Measurements from ENCODE around the gene PPP4C. TPM values are rescaled to one million over a fixed set of nuclear protein-coding genes. Genes with fewer than 3 reads are reported as not detected.

The PPP4C gene
- total RNA-seq (2021) (246 and 268 TPM in 2 replicates), Bru-seq, nascent RNA (percentile 91 among the genes with signal in this experiment), BruChase-seq, experiment 1, labeled RNA remaining after a 2-hour chase (percentile 93 among the genes with signal in this experiment), BruChase-seq, experiment 2, labeled RNA remaining after a 6-hour chase (percentile 96 among the genes with signal in this experiment)
- long read RNA-seq, transcript PPP4C-202 (8 exons, 1,333 nt), result minor isoform, 8 of 885 reads
- long read RNA-seq, transcript PPP4C-201 (9 exons, 1,407 nt), result major isoform, 672 of 885 reads
- long read RNA-seq, transcript PPP4C-214 (8 exons, 1,301 nt), result minor isoform, 46 of 885 reads
- long read RNA-seq, transcript PPP4C-204 (8 exons, 941 nt), result minor isoform, 33 of 885 reads
- long read RNA-seq, partial matches to known transcripts, result 31 of 885 reads
- long read RNA-seq, other reads (novel, unspliced or antisense), result 89 of 885 reads

DNA sequence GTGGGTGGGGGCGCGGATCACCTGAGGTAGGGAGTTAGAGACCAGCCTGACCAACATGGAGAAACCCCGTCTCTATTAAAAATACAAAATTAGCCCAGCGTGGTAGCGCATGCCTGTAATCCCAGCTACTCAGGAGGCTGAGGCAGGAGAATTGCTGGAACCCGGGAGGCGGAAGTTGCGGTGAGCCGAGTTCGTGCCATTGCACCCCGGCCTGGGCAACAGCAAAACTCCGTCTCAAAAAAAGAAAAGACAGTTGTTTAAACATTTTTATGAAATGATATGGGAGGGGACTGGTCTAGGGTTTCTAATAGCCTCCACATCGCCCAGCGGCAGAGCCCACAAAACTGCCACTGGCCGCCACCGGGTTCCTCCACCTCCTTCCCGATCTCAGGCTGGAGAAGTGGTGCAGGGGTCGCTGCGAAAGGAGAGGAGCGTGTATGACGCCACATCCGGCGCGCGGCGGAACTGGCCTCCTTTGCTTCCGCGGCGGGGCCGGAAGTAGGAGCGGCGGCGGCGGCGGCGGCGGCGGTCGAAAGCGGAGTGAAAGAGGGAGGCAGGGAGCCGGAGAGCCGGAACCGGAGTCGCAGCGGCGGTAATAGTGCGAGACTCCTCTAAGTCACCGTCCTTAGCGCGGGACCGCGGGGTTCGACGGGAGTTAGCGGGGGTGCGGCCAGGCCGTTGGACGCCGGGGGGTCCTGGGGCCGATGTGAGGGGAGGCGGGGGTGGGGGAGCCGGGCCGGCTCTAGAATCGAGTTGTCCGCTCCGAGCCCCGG, at the start of gene PPP4C:
Gene PPP4C (plus strand): TSS at position 492 of the 773 bp plus-strand sequence. CDS start 384 bp downstream, outside the sequence.
- peak within 1 kb of the TSS; percentile 69 for H2AFZ ChIP-seq
- POLR2A ChIA-PET (ENCODE audit: unreplicated experiment), result interaction anchor here (0.6 to 0.9 kb wide), 5 partner anchors 14 to 483 kb away, joined by 3 to 6 read pairs (median 4); no protein-coding TSS in a partner anchor
- peaks cover 43% of the 10 kb centered on the region for H3K36me3 ChIP-seq (ENCODE audit: low read depth)
- peaks cover 60% of the 10 kb centered on the region for H3F3A ChIP-seq (ENCODE audit: insufficient read depth, low read depth)
- H3K9me2 ChIP-seq (ENCODE audit: insufficient read depth), result no peaks in the 10 kb centered on the region
- TF ChIP-seq, protein P1, sequence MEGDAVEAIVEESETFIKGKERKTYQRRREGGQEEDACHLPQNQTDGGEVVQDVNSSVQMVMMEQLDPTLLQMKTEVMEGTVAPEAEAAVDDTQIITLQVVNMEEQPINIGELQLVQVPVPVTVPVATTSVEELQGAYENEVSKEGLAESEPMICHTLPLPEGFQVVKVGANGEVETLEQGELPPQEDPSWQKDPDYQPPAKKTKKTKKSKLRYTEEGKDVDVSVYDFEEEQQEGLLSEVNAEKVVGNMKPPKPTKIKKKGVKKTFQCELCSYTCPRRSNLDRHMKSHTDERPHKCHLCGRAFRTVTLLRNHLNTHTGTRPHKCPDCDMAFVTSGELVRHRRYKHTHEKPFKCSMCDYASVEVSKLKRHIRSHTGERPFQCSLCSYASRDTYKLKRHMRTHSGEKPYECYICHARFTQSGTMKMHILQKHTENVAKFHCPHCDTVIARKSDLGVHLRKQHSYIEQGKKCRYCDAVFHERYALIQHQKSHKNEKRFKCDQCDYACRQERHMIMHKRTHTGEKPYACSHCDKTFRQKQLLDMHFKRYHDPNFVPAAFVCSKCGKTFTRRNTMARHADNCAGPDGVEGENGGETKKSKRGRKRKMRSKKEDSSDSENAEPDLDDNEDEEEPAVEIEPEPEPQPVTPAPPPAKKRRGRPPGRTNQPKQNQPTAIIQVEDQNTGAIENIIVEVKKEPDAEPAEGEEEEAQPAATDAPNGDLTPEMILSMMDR (conservative IDR thresholded peaks at IDR 0.05), result no peak
- TF ChIP-seq EZH2 (IDR thresholded peaks at IDR 0.05; ENCODE audit: low read depth), result no peak
- peak; percentile 84 to 94 for DNase-seq
- H3K4me1 ChIP-seq (replicated peaks; ENCODE audit: insufficient read depth), result peaks cover 23% of the 10 kb centered on the region
- peaks cover 45% of the 10 kb centered on the region for H4K20me1 ChIP-seq (ENCODE audit: insufficient read depth)
- intact Hi-C loops (cut with micrococcal nuclease; ENCODE audit: unreplicated experiment), result no loop called here
- H3K27me3 ChIP-seq (ENCODE audit: insufficient read depth, low read depth), result no peaks in the 10 kb centered on the region
- H3K27ac ChIP-seq, result peak within 1 kb of the TSS; percentile 79
- CTCF ChIA-PET, result interaction anchor here (1.1 kb wide), 1 partner anchor 16 kb away, joined by 3 read pairs; the partner anchor contains the start of gene TBX6
- TSS peak; percentile 95 for BruUV-seq (replicated peaks)
- H3K9me3 ChIP-seq (ENCODE audit: insufficient read depth, low read depth), result no peaks in the 10 kb centered on the region
- H3K4me2 ChIP-seq, result peak within 1 kb of the TSS; percentile 93
- H3K79me2 ChIP-seq (ENCODE audit: low read depth), result peaks cover 55% of the 10 kb centered on the region
- H3K4me3 ChIP-seq, result peak within 1 kb of the TSS; percentile 87

DNA sequence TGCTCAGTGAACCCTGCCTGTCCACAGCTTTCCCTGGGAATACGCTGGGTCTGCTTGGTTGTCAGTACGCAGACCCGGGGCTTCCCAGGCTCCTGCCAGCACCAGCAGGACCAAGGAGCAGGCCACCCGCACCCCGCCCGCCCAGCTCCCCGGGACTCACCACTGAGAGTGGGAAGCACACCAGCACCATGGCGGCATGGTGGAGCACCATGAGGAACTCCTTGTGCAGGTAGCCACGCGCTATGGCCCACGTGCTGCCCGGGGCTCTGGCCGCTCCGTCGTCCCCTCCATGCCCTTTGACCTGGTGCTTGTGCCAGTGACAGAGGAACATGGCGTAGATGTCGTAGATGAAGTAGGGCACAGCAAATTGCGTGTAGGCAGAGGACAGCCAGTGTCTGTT, 49.3 kb upstream of the PPP4C start:
- no peaks in the 10 kb centered on the region for H3K36me3 ChIP-seq (ENCODE audit: low read depth)
- H3K27me3 ChIP-seq (ENCODE audit: insufficient read depth, low read depth), result peaks cover 80% of the 10 kb centered on the region
- no peaks in the 10 kb centered on the region for H3K9me3 ChIP-seq (ENCODE audit: insufficient read depth, low read depth)
- no peaks in the 10 kb centered on the region for H3K9me2 ChIP-seq (ENCODE audit: insufficient read depth)
- H3F3A ChIP-seq (ENCODE audit: insufficient read depth, low read depth), result peaks cover 5% of the 10 kb centered on the region; the same call in 1 of the 2 replicates
- H2AFZ ChIP-seq, result no peak overlapping the region
- H3K4me1 ChIP-seq (replicated peaks; ENCODE audit: insufficient read depth), result no peaks in the 10 kb centered on the region
- intact Hi-C loops (cut with micrococcal nuclease; ENCODE audit: unreplicated experiment), result no loop called here
- no peak overlapping the region for H3K27ac ChIP-seq
- H3K4me2 ChIP-seq, result no peak overlapping the region
- no peaks in the 10 kb centered on the region for H4K20me1 ChIP-seq (ENCODE audit: insufficient read depth)
- no peaks in the 10 kb centered on the region for H3K79me2 ChIP-seq (ENCODE audit: low read depth)
- TF ChIP-seq, protein P1 (conservative IDR thresholded peaks at IDR 0.05), result no peak
- no peak for TF ChIP-seq EZH2 (IDR thresholded peaks at IDR 0.05; ENCODE audit: low read depth)
- DNase-seq, result no peak
- no peak overlapping the region for H3K4me3 ChIP-seq
- ChIA-PET POLR2A (ENCODE audit: unreplicated experiment) (interaction anchor here (0.6 kb wide), 1 partner anchor 25 kb away, joined by 31 read pairs; no protein-coding TSS in a partner anchor), CTCF (no interaction called here)
- BruUV-seq (replicated peaks), result no TSS peak

Data from PC-9 (cell line).